ENCODE measurements around the gene BEND7. TPM values are rescaled to one million over a fixed set of nuclear protein-coding genes. Genes with fewer than 3 reads are reported as not detected.
A peak's percentile ranks its signal among the peaks of the same experiment; 100 is the strongest.
"Not testable (repeated sequence)": the region's sequence is repeated elsewhere in the genome, so short reads cannot be mapped to it uniquely, and the experiment has no call there.

Gene BEND7
- polyA plus RNA-seq, 1 donor: 40.7 TPM

GRCh38 chr10:13421382-13421917 is 107.4 kb downstream of the BEND7 start:
- DNase-seq: no peak

GRCh38 chr10:13420532-13421307 is 108.1 kb downstream of the BEND7 start:
- no peak for DNase-seq

GRCh38 chr10:13417459-13418126 is 111.2 kb downstream of the BEND7 start:
- DNase-seq: no peak

- DNase-seq: no peak
Measured at GRCh38 chr10:13416760-13417159, 112.1 kb downstream of the BEND7 start.

- DNase-seq: no peak
Measured at GRCh38 chr10:13414855-13415254, 114.0 kb downstream of the BEND7 start.

- no peak for DNase-seq
Measured at GRCh38 chr10:13414137-13414536, 114.7 kb downstream of the BEND7 start.

- no peak for DNase-seq
Measured at GRCh38 chr10:13412894-13413293, 115.9 kb downstream of the BEND7 start.

GRCh38 chr10:13404791-13405190 is 124.0 kb downstream of the BEND7 start:
- no peak for DNase-seq

- no peak for DNase-seq
Measured at GRCh38 chr10:13404305-13404759, 124.5 kb downstream of the BEND7 start.

GRCh38 chr10:13403426-13403825 is 125.4 kb downstream of the BEND7 start:
- DNase-seq: not testable (repeated sequence)

- peak; percentile 35 for DNase-seq
Measured at GRCh38 chr10:13402021-13402420, 126.8 kb downstream of the BEND7 start.

- no peak for DNase-seq
Measured at GRCh38 chr10:13401142-13401541, 127.7 kb downstream of the BEND7 start.

- DNase-seq: no peak
Measured at GRCh38 chr10:13400196-13400965, 128.4 kb downstream of the BEND7 start.

GRCh38 chr10:13399752-13400151 is 129.1 kb downstream of the BEND7 start:
- no peak for DNase-seq

- DNase-seq: no peak
Measured at GRCh38 chr10:13399236-13399635, 129.6 kb downstream of the BEND7 start.

GRCh38 chr10:13397052-13397451 is 131.8 kb downstream of the BEND7 start:
- DNase-seq: no peak

GRCh38 chr10:13396369-13396768 is 132.4 kb downstream of the BEND7 start:
- no peak for DNase-seq

GRCh38 chr10:13395540-13395939 is 133.3 kb downstream of the BEND7 start:
- no peak for DNase-seq

- DNase-seq: no peak
Measured at GRCh38 chr10:13393640-13394039, 135.2 kb downstream of the BEND7 start.

- no peak for DNase-seq
Measured at GRCh38 chr10:13392701-13393100, 136.1 kb downstream of the BEND7 start.

All from left kidney (tissue), 2 donors.